NCI-H774 (cell line): ENCODE measurements around the gene RAX2.

ENCODE experiments used
- DNase-seq: peaks from one replicate; lab custom pipeline; 2025; lab: John Stamatoyannopoulos, UW

The RAX2 gene

GRCh38 chr19:3801412-3802096, 29.5 kb upstream of the RAX2 start:
- peak; percentile 11 for DNase-seq

GRCh38 chr19:3800996-3801395, 29.0 kb upstream of the RAX2 start:
- no peak for DNase-seq

DNA sequence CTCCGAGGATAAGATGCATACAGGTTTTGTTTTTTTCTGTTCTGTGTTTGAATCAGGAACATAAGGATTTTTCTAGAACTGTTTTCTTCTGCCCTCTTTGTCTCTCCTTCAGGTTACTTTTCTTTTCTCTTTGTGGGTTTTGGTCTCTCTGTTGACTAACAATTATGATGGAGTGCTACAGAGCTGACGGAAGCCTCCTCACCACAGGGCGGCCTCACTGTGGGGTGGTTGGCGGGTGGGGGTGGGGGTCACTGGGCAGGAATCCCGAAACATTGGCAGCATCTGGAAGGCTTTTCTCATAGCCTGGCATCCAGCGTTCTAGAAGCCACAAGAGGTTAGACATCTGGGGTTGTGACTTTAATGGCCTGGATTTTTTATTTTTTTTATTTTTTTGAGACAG, 26.1 kb upstream of the RAX2 start:
- no peak for DNase-seq

GRCh38 chr19:3796358-3796757, 24.3 kb upstream of the RAX2 start:
- no peak for DNase-seq

DNA sequence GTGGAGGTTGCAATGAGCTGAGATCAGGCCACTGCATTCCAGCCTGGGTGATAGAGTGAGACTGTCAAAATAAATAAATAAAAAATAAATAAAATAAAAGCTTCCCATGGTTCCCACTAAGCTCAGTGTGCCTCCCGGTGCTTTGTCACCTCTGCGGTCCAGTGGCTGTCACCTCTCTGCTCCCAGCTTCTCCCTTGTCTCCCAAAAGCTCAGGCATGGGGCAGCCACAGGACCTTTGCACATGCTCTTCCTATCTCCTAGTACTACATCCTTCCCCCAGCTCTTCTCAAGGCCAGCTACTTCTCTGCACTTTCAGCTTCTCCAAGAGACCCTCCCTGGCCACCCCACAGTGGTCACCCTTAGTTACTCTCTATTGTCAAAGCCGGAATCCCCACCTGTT, 21.8 kb upstream of the RAX2 start:
- DNase-seq: no peak

GRCh38 chr19:3792114-3792513, 20.1 kb upstream of the RAX2 start:
- DNase-seq: no peak

GRCh38 chr19:3790941-3791340, 18.9 kb upstream of the RAX2 start:
- no peak for DNase-seq

DNA sequence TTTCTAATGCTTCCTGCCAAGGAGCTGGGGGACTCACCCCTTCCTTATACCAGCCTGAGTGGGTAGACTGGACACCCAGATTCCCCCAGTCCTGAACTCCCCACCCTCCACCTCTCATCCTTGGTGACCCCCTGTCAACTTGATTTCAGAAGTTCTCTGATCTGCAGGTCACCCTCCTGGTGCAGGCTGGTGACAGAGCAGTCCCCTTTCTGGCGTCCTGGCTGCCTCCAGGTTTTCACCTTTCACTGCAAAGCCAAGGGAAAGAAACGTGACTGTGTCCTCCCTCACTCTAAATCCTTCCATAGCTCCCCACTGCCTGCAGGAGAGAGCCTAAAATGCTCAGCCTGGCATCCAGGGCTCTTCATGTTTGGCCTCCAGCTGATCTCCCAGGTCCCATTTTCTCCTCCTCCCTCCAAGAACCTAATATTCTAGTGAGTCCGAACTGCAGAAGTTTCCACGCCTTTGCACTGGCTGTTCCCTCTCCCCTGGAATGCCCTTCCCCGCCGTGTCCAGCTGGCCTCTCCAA, 18.2 kb upstream of the RAX2 start:
- no peak for DNase-seq

DNA sequence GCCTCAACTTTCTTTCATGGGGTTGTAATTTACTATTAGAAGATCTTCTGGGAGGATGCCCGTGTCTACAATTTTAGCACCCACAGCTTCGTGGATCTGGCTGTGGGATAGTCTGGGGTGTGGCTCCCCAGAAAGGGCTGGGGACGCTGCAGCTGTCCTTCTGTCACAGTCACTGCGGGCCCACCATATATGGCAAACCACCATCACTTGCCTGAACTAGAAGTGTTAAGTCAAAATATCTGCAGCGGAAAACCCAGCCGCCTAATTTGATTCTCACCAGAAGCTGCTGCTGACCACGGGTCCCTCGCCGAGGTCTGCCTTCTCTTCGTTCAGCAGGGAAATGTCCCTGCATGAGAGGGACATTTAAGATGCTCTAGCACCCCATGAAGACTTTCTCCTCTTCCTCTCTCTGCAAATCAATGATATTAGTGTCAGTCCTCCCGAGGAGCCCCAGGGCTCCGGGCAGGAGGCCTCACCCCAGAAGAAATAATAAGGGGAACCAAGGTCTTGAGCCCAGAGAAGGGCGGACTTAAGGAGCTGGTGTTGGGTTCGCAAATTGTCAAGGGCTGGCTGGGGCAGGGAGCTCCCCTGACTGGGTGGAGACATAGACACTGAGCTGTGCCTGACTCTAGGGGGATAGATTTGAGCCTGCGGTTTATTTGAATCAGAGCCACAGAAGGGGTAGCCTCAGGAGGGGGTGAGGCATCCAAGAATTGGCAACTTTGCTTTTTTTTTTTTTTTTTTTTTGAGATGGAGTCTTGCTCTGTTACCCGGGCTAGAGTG, 17.2 kb upstream of the RAX2 start:
- no peak for DNase-seq

GRCh38 chr19:3785938-3786824, 14.2 kb upstream of the RAX2 start, which contains the start of gene MATK:
MATK (minus strand) TSS chr19:3786381; CDS start chr19:3785135, 1,246 bp downstream.
- DNase-seq: no peak

GRCh38 chr19:3785451-3785937, 13.5 kb upstream of the RAX2 start:
- DNase-seq: no peak

- no peak for DNase-seq
Observed at GRCh38 chr19:3784607-3785450, 12.8 kb upstream of the RAX2 start.

- no peak for DNase-seq
Observed at GRCh38 chr19:3783660-3784584, 11.9 kb upstream of the RAX2 start.

GRCh38 chr19:3782903-3783302, 10.9 kb upstream of the RAX2 start:
- no peak for DNase-seq

DNA sequence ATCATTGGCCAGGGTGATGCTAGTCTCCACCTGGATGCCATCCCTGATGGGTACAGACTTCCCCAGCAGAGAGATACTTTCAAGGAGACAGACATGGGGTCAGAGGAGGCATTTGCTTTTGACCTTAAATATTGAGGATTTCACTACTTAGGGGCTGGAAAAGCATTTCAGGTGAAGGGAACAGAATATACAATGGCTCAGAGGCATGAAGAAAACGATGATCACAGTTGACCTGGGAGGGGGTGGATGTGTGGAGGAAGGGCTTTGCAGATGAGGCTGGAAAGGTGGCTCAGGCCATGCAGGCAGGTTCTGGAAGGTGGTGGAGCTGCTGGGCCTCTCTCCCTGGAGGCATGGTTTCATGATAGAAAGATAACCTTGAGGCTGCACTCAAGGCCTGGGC, 10.3 kb upstream of the RAX2 start:
- DNase-seq: no peak

- no peak for DNase-seq
Observed at GRCh38 chr19:3781603-3782002, 9.6 kb upstream of the RAX2 start.

- DNase-seq: no peak
Observed at GRCh38 chr19:3780786-3781304, 8.8 kb upstream of the RAX2 start.

DNA sequence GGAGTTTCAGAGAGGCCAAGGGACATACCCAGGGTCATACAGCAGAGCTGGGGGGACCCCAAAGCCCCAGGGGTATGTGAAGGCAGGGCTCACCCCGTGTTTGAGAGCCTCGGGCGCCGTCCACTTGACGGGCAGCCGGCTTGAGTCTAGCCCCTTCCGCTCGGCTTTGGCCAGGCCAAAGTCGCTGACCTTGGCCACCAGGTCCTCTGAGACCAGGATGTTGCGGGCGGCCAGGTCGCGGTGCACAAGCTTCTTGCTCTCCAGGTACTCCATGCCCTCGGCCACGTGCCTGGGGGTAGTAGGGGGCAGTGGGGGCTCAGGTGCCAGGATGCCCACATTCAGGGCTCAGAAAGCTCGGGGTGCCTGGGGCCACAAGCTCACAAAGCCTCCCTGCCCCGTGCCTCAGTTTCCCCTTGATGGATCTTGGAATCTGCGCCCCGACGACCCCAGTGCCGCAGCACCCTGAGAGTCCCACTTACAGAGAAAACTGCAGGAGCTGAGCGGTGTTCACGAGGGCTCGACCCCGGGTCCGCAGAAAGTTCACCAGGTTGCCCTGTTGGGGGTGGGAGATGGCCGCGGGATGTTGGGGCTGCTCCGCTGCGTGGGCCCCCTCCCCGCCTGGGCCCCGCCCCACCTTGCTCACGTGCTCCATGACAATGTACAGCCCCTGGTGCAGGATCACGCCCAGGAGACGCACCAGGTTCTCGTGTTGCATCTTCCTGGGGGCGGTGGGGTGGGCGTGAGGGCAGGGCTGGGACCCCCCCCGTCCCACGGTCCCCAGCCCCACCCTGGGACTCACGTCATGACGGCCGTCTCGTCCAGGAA, 7.1 kb upstream of the RAX2 start:
- DNase-seq: no peak
